SU-DHL-6 (cell line): Measurements from ENCODE around the gene RPP40.

ENCODE experiments used
- H2AFZ ChIP-seq: fragments of 200-600 bp; sonication (generic); 2 replicates; pipeline ENCODE4 v1.6.1; 2014; ENCODE audit warnings: low read depth, mild to moderate bottlenecking, moderate library complexity, mixed read lengths, antibody characterized with exemption, low read length; ENCODE audit not compliant: severe bottlenecking
- H3F3A ChIP-seq: fragments of 200-600 bp; shearing (Covaris generic); 2 replicates; pipeline ENCODE4 v1.6.0; 2016; ENCODE audit warnings: antibody characterized with exemption, mild to moderate bottlenecking; ENCODE audit not compliant: insufficient read depth
- H3K27ac ChIP-seq: fragments of 200-600 bp; sonication (generic); 2 replicates; pipeline ENCODE4 v1.5.1; 2016; ENCODE audit warnings: low read depth, mild to moderate bottlenecking, low read length, moderate library complexity, mixed read lengths
- H3K27me3 ChIP-seq: fragments of 200-600 bp; sonication (generic), shearing (Covaris generic); 2 replicates; pipeline ENCODE4 v1.6.0; 2014; ENCODE audit warnings: mild to moderate bottlenecking, low read length
- H3K36me3 ChIP-seq: fragments of 200-600 bp; sonication (generic); 2 replicates; pipeline ENCODE4 v1.6.1; 2014; ENCODE audit warnings: mild to moderate bottlenecking, low read length, mixed read lengths
- H3K4me2 ChIP-seq: fragments of 300-600, 200-600 bp; shearing (Covaris generic), sonication (generic); 2 replicates; pipeline ENCODE4 v1.6.0; 2014; ENCODE audit warnings: low read length, low read depth, mild to moderate bottlenecking; ENCODE audit not compliant: poor library complexity, severe bottlenecking
- H3K4me3 ChIP-seq: fragments of 200-600 bp; sonication (generic); 2 replicates; pipeline ENCODE4 v1.5.1; 2014; ENCODE audit warnings: antibody characterized with exemption, low read length, mild to moderate bottlenecking, mixed read lengths; ENCODE audit not compliant: insufficient read depth, poor library complexity, severe bottlenecking
- H3K79me2 ChIP-seq: fragments of 200-600 bp; sonication (generic); 2 replicates; pipeline ENCODE4 v1.6.1; 2014; ENCODE audit warnings: mild to moderate bottlenecking, low read length, moderate library complexity; ENCODE audit not compliant: insufficient read depth
- H3K9ac ChIP-seq: fragments of 200-600 bp; sonication (generic); 2 replicates; pipeline ENCODE4 v1.7.0; 2014; ENCODE audit warnings: mild to moderate bottlenecking, low read length
- H3K9me2 ChIP-seq: fragments of 200-600 bp; sonication (generic); replicated peaks from 2 replicates; pipeline ENCODE4 v1.6.1; 2014; ENCODE audit warnings: low read length; ENCODE audit not compliant: insufficient read depth
- H3K9me3 ChIP-seq: fragments of 200-600 bp; sonication (generic); 2 replicates; pipeline ENCODE4 v1.6.1; 2014; ENCODE audit warnings: low read length, mixed read lengths; ENCODE audit not compliant: insufficient read depth
- H4K20me1 ChIP-seq: fragments of 200-600 bp; sonication (generic); 2 replicates; pipeline ENCODE4 v1.6.1; 2014; ENCODE audit warnings: low read depth, mild to moderate bottlenecking, antibody characterized with exemption, low read length, moderate library complexity, mixed read lengths
- EZH2phosphoT487 ChIP-seq: fragments of 200-600 bp; sonication (generic), shearing (Covaris generic); conservative IDR thresholded peaks from 2 replicates; pipeline ENCODE4 v1.6.1; 2018; ENCODE audit warnings: mild to moderate bottlenecking, antibody characterized with exemption, low read length, moderate library complexity, mixed read lengths
- TF ChIP-seq, protein P1 (sequence below): fragments of 200-600 bp; sonication (generic); IDR thresholded peaks from one replicate; pipeline ENCODE4 v1.5.1; 2017; ENCODE audit warnings: antibody characterized with exemption, mild to moderate bottlenecking, low read length, moderate library complexity; ENCODE audit not compliant: insufficient read depth, poor library complexity, severe bottlenecking

The RPP40 gene

DNA sequence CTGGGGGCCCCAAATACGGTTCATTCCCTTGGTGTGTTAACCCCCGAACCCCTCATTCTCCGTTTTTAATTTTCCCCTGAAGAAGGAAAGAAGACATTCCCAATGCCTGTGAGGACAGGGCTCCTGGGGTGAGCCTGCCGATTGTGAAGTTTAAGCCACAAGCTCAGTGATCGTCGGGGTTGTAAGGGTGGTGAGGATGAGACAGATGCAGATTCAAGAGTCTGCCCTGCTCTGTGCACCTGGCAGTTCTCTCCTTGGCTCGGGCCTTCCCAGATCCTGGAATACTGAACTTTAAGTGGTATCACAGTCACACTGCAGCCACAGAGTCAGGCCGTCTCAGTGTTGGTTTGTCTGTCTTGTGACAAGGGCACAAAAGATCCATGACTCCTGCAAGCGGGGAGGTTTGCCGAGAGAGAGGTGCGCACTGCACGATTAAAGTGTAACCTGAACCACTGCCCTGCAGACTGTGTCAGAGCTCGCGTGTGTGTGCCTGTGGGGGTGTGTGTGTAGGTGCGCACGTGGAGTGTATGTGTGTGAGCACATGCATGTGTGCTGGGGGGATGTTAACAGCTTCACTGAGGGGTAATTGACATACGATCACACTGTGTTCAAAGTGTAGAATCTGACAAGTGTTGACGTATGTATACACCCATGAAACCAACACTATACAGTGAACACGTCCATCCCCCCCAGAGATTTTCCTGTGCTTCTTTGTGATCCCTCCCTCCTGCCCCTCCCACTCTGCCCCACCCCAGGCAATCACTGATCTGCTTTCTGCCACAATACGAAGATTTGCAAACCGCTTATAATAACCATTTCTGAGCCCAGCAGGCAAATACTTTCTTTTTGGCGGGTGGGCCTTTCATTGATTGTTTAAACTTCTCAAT, 38.9 kb downstream of the RPP40 start:
- Histone ChIP-seq H3K9ac (no peak overlapping the region), H3K79me2 (no peaks in the 10 kb centered on the region), H2AFZ (no peak overlapping the region), H3K9me3 (no peaks in the 10 kb centered on the region), H3K27ac (no peak overlapping the region), H3F3A (no peaks in the 10 kb centered on the region), H3K4me3 (no peak overlapping the region), H3K27me3 (no peaks in the 10 kb centered on the region), H3K4me2 (no peak overlapping the region), H3K9me2 (no peaks in the 10 kb centered on the region), H3K36me3 (no peaks in the 10 kb centered on the region), H4K20me1 (no peaks in the 10 kb centered on the region; the same call in 1 of the 2 replicates)
- no peak for TF ChIP-seq EZH2phosphoT487
- TF ChIP-seq, protein P1, sequence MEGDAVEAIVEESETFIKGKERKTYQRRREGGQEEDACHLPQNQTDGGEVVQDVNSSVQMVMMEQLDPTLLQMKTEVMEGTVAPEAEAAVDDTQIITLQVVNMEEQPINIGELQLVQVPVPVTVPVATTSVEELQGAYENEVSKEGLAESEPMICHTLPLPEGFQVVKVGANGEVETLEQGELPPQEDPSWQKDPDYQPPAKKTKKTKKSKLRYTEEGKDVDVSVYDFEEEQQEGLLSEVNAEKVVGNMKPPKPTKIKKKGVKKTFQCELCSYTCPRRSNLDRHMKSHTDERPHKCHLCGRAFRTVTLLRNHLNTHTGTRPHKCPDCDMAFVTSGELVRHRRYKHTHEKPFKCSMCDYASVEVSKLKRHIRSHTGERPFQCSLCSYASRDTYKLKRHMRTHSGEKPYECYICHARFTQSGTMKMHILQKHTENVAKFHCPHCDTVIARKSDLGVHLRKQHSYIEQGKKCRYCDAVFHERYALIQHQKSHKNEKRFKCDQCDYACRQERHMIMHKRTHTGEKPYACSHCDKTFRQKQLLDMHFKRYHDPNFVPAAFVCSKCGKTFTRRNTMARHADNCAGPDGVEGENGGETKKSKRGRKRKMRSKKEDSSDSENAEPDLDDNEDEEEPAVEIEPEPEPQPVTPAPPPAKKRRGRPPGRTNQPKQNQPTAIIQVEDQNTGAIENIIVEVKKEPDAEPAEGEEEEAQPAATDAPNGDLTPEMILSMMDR: no peak

DNA sequence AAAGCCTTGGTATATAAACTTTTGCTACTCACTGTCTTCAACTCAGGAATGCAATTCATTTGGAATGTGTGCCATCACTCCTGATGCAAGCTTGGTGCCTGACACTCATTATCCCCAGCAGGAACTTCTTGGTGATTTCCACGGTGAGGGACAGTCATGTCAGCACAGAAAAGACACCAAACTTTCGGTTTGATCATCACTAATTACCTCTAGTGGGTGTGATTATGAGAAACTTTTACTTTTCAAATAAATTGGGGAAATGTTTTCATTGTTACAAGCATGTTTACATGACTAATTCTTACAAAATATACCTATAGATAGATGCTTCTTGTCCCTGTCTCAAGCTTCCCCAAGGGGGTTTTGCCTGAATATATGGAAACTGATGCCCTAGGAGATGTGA, 40.9 kb downstream of the RPP40 start:
- Histone ChIP-seq H4K20me1 (no peaks in the 10 kb centered on the region; the same call in 1 of the 2 replicates), H3K27ac (no peak overlapping the region), H3K27me3 (no peaks in the 10 kb centered on the region), H3K36me3 (no peaks in the 10 kb centered on the region), H3K9ac (no peak overlapping the region), H3K4me3 (no peak overlapping the region), H3K9me3 (no peaks in the 10 kb centered on the region), H3F3A (no peaks in the 10 kb centered on the region), H3K4me2 (no peak overlapping the region), H3K9me2 (no peaks in the 10 kb centered on the region), H3K79me2 (no peaks in the 10 kb centered on the region), H2AFZ (no peak overlapping the region)
- no peak for TF ChIP-seq EZH2phosphoT487
- TF ChIP-seq, protein P1: no peak

GRCh38 chr6:4961322-4962168, 42.3 kb downstream of the RPP40 start:
- TF ChIP-seq EZH2phosphoT487: no peak
- TF ChIP-seq, protein P1: no peak
- Histone ChIP-seq H3K79me2 (no peaks in the 10 kb centered on the region), H3K4me3 (no peak overlapping the region), H3K27me3 (no peaks in the 10 kb centered on the region), H3K27ac (no peak overlapping the region), H3K4me2 (no peak overlapping the region), H3K9me3 (no peaks in the 10 kb centered on the region), H2AFZ (no peak overlapping the region), H4K20me1 (no peaks in the 10 kb centered on the region; the same call in 1 of the 2 replicates), H3K36me3 (no peaks in the 10 kb centered on the region), H3K9ac (no peak overlapping the region), H3F3A (no peaks in the 10 kb centered on the region), H3K9me2 (no peaks in the 10 kb centered on the region)
